Astrocyte of the hippocampus (primary cell): Measurements from ENCODE around the gene ACAN.

Source experiments
- DNase-seq: peaks from one replicate; pipeline ENCODE4 v3.0.0; 2011; ENCODE audit warnings: low read depth, low spot score

The ACAN gene

DNA sequence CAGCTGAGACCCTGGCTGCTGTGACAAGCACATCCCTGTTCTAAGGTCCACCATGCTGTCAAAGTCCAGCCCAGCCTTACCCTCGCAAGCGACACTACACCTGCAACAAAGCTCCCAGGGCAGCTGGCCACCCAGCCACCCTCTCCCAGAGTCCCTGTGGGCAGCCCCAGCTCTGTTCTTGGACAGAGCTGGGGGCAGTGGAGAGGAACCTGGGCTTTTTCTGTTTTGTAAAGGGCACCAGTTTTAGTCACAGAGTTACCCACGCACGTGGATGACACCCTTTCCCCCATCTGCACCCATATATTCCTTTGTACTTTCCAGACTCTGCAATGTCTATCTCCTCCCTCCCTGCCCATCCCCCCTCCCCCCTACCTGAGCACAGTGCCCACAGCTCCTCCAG lies 38.9 kb downstream of the ACAN start:
- DNase-seq: no peak

DNA sequence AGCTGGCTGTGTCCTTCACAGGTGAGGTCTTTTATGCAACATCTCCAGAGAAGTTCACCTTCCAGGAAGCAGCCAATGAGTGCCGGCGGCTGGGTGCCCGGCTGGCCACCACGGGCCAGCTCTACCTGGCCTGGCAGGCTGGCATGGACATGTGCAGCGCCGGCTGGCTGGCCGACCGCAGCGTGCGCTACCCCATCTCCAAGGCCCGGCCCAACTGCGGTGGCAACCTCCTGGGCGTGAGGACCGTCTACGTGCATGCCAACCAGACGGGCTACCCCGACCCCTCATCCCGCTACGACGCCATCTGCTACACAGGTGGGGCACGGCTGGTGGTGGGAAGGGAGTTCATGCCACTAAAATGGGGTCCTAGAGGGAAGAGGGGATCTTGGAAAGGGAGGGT lies 40.1 kb downstream of the ACAN start:
- DNase-seq: no peak

DNA sequence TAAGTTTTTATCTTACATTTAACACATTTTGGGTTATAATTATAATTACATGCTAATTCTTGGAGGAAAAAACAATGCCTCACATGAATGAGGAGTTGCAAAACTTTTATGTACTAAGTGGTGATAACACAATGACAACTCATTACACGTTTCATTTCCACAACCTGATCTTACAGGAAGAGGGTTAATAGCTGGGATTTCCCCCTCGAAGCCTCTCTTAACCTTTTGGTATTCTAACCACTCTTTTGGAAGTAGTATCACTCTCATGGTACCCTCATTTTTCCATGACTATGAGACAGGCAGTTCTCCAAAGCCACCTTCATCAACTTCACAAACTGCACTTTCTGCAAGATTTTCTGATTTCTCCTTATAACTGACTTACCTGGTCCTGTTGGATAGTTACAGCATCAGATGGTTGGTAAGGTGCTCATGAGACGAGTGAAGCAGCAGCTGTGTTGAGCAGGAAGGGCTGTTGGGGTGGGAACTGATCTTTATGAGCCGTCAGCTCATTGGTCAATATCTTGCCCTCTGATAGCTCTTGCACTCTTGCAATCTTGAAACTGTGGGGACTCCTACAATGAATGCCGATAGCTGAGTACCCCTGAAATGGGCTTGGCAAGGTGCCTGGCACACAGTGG lies 41.6 kb downstream of the ACAN start:
- no peak for DNase-seq

GRCh38 chr15:88845616-88846015 lies 42.4 kb downstream of the ACAN start:
- no peak for DNase-seq

- no peak for DNase-seq
These were observed 43.9 kb downstream of the ACAN start for GRCh38 chr15:88847144-88847543.

DNA sequence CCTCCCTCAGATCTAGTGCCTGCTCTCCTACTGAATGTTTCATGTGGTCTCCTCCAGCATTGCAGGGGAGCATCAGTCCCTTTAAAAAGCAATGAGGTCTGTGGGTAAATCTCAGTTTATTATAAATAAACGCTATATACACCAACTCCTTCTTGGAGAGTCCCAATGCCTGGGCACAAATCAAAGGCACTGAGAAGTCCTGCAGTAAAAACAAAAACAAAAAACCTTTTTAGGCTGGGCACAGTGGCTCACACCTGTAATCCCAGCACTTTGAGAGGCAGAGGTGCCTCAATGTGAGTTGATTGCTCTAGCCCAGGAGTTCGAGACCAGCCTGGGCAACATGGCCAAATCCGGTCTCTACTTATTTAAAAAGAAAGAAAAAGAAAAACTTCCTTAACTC lies 45.0 kb downstream of the ACAN start:
- no peak for DNase-seq

GRCh38 chr15:88849376-88850072 lies 46.3 kb downstream of the ACAN start:
- DNase-seq: no peak

GRCh38 chr15:88852476-88852875 lies 49.2 kb downstream of the ACAN start:
- DNase-seq: no peak

DNA sequence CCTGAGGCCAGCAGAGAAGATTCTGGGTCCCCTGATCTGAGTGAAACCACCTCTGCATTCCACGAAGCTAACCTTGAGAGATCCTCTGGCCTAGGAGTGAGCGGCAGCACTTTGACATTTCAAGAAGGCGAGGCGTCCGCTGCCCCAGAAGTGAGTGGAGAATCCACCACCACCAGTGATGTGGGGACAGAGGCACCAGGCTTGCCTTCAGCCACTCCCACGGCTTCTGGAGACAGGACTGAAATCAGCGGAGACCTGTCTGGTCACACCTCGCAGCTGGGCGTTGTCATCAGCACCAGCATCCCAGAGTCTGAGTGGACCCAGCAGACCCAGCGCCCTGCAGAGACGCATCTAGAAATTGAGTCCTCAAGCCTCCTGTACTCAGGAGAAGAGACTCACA lies 55.7 kb downstream of the ACAN start:
- no peak for DNase-seq

- DNase-seq: no peak
These were observed 56.3 kb downstream of the ACAN start for GRCh38 chr15:88859550-88859949.

- DNase-seq: no peak
These were observed 57.0 kb downstream of the ACAN start for GRCh38 chr15:88860212-88860611.

- DNase-seq: no peak
These were observed 60.2 kb downstream of the ACAN start for GRCh38 chr15:88863412-88863811.

GRCh38 chr15:88864861-88865497 lies 61.7 kb downstream of the ACAN start:
- no peak for DNase-seq

GRCh38 chr15:88865498-88866099 lies 62.4 kb downstream of the ACAN start:
- DNase-seq: no peak

GRCh38 chr15:88866295-88866881 lies 63.2 kb downstream of the ACAN start:
- no peak for DNase-seq

GRCh38 chr15:88871313-88871712 lies 68.1 kb downstream of the ACAN start:
- no peak for DNase-seq

- no peak for DNase-seq
These were observed 68.9 kb downstream of the ACAN start for GRCh38 chr15:88872106-88872505.

DNA sequence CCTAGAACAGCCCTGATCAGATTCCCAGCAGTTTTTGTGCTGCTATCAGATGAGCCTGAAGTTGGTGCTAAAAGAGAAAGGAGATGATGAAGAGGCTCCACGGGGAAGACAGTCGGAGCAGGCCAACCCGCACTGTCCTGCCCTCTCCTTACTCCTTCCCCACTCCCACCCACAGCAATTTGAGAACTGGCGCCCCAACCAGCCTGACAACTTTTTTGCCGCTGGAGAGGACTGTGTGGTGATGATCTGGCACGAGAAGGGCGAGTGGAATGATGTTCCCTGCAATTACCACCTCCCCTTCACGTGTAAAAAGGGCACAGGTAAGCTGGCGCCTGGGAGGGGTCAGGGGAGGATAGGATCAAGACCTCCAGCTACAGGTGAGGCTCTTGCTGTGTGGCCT lies 69.5 kb downstream of the ACAN start:
- DNase-seq: no peak

DNA sequence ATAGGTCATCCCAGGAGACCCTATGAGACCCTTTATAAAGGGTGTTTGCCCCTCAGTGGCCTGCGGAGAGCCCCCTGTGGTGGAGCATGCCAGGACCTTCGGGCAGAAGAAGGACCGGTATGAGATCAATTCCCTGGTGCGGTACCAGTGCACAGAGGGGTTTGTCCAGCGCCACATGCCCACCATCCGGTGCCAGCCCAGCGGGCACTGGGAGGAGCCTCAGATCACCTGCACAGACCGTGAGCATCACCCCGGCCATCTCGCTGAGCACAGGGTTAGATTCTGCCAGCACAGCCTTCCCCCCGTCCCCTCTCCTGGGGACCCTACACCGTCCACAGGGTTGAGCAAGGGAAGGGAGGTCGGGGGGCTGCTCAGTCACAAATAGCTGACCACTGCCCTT lies 70.5 kb downstream of the ACAN start:
- no peak for DNase-seq

- no peak for DNase-seq
These were observed 71.0 kb downstream of the ACAN start for GRCh38 chr15:88874275-88874674.

- DNase-seq: no peak
These were observed 71.4 kb downstream of the ACAN start for GRCh38 chr15:88874684-88875083.

DNA sequence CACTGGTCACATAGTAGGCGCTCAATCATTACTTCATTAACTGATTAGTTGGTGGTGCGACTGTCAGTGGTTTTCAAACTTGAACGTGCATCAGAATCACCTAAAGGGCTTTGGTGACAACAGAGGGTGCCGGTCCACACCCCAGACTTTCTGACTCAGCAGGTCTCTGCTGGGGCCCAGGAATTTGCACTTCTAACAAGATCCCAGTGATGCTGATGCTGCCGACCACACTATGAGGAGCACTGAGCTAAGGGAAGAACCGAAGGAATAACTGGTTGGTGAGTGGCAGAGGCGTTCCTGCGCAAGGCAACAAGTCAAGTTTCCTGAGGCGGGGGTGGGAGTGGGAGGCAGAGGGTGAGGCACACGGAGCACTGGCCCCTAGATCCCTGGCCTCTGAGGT lies 73.3 kb downstream of the ACAN start:
- no peak for DNase-seq
